Measurements from ENCODE around the gene KRT85.

KRT85 gene

DNA sequence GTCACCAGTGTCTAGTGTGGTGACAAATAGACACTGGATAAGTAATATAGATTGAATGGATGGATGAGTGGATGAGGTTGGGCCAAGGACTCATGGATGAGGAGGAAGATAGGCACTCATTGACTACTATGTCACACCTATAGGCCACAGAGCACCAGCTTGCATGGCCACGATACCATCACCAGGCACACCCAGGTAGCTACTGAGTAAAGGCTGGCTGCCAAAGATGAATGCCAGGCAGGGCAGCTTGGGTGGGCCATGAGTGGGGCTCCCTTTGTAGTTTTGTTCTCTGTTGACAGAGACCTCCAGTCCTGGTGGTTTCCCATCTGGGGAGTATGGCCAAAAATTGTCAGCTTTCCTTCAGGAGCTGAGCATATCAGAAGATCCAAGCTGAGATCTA, 34.9 kb downstream of the KRT85 start:
- no peaks in the 10 kb centered on the region for H3K27me3 ChIP-seq (ENCODE audit: low read length)
- no peak overlapping the region for H3K4me2 ChIP-seq (ENCODE audit: low read depth, low read length, poor library complexity, severe bottlenecking)
- H3K27ac ChIP-seq (ENCODE audit: low read depth, low read length) = no peak overlapping the region
- H3K4me3 ChIP-seq (ENCODE audit: insufficient read depth, low read length, poor library complexity, severe bottlenecking) = no peak overlapping the region
- TF ChIP-seq, protein P1, sequence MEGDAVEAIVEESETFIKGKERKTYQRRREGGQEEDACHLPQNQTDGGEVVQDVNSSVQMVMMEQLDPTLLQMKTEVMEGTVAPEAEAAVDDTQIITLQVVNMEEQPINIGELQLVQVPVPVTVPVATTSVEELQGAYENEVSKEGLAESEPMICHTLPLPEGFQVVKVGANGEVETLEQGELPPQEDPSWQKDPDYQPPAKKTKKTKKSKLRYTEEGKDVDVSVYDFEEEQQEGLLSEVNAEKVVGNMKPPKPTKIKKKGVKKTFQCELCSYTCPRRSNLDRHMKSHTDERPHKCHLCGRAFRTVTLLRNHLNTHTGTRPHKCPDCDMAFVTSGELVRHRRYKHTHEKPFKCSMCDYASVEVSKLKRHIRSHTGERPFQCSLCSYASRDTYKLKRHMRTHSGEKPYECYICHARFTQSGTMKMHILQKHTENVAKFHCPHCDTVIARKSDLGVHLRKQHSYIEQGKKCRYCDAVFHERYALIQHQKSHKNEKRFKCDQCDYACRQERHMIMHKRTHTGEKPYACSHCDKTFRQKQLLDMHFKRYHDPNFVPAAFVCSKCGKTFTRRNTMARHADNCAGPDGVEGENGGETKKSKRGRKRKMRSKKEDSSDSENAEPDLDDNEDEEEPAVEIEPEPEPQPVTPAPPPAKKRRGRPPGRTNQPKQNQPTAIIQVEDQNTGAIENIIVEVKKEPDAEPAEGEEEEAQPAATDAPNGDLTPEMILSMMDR (IDR thresholded peaks at IDR 0.05; ENCODE audit: insufficient read depth, low read length, poor library complexity, severe bottlenecking) = no peak
- TF ChIP-seq EZH2phosphoT487 (conservative IDR thresholded peaks at IDR 0.05; ENCODE audit: low read length) = no peak
- no peak overlapping the region for H2AFZ ChIP-seq (ENCODE audit: low read depth, low read length, severe bottlenecking)
- H3K9me3 ChIP-seq (ENCODE audit: insufficient read depth, low read length) = no peaks in the 10 kb centered on the region
- H3F3A ChIP-seq (ENCODE audit: insufficient read depth) = no peaks in the 10 kb centered on the region
- no peak overlapping the region for H3K9ac ChIP-seq (ENCODE audit: low read length)
- no peaks in the 10 kb centered on the region for H3K79me2 ChIP-seq (ENCODE audit: insufficient read depth, low read length)
- no peaks in the 10 kb centered on the region for H3K9me2 ChIP-seq (replicated peaks; ENCODE audit: insufficient read depth, low read length)
- H4K20me1 ChIP-seq (ENCODE audit: low read depth, low read length) = no peaks in the 10 kb centered on the region
- H3K36me3 ChIP-seq (ENCODE audit: low read length) = no peaks in the 10 kb centered on the region

DNA sequence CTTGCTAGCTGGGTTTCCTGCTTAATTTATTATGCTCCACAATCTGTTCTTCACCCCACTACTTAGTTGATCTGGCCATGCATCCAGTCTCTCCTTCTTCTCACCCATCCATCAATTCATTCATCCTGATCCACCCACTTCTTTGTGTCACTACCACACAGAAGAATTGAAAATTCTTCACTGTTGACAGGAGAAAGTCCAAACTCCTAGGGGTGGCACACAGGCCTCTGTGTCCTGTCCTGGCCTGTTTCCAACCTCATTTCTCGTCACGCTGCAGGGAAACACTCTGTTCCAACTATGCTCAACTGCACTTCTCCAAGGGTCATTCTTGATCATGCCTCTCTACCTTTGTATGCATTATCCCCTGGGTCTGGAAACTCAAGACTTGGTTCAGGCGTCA, 35.4 kb downstream of the KRT85 start:
- H2AFZ ChIP-seq (ENCODE audit: low read depth, low read length, severe bottlenecking) = no peak overlapping the region
- no peaks in the 10 kb centered on the region for H3K79me2 ChIP-seq (ENCODE audit: insufficient read depth, low read length)
- no peak overlapping the region for H3K9ac ChIP-seq (ENCODE audit: low read length)
- H3K27me3 ChIP-seq (ENCODE audit: low read length) = no peaks in the 10 kb centered on the region
- no peak overlapping the region for H3K4me3 ChIP-seq (ENCODE audit: insufficient read depth, low read length, poor library complexity, severe bottlenecking)
- no peak overlapping the region for H3K4me2 ChIP-seq (ENCODE audit: low read depth, low read length, poor library complexity, severe bottlenecking)
- no peak overlapping the region for H3K27ac ChIP-seq (ENCODE audit: low read depth, low read length)
- TF ChIP-seq EZH2phosphoT487 (conservative IDR thresholded peaks at IDR 0.05; ENCODE audit: low read length) = no peak
- TF ChIP-seq, protein P1 (IDR thresholded peaks at IDR 0.05; ENCODE audit: insufficient read depth, low read length, poor library complexity, severe bottlenecking) = no peak
- no peaks in the 10 kb centered on the region for H3K36me3 ChIP-seq (ENCODE audit: low read length)
- no peaks in the 10 kb centered on the region for H3K9me3 ChIP-seq (ENCODE audit: insufficient read depth, low read length)
- no peaks in the 10 kb centered on the region for H3F3A ChIP-seq (ENCODE audit: insufficient read depth)
- no peaks in the 10 kb centered on the region for H4K20me1 ChIP-seq (ENCODE audit: low read depth, low read length)
- H3K9me2 ChIP-seq (replicated peaks; ENCODE audit: insufficient read depth, low read length) = no peaks in the 10 kb centered on the region

DNA sequence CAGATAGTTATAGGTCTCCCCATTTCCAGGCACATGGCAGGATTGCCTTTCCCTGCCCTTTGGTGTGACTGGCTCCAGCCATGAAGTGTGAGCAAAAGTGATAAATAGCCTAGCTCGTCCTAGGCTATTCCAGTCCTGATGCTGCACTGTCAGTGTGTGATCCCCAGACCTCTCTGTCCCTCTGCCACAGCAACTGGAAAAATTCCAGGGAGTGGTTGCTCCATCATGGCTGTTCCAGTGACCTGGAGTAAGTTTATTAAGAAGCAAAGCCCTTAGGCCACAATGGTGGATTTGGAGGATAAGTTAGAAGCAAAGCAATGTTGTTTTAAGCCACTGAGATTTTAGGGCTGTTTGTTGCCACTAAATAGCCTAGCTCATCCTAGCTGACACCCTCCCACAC, 36.2 kb downstream of the KRT85 start:
- H4K20me1 ChIP-seq (ENCODE audit: low read depth, low read length) = no peaks in the 10 kb centered on the region
- H3K27me3 ChIP-seq (ENCODE audit: low read length) = no peaks in the 10 kb centered on the region
- H2AFZ ChIP-seq (ENCODE audit: low read depth, low read length, severe bottlenecking) = no peak overlapping the region
- H3K9me3 ChIP-seq (ENCODE audit: insufficient read depth, low read length) = no peaks in the 10 kb centered on the region
- no peaks in the 10 kb centered on the region for H3K36me3 ChIP-seq (ENCODE audit: low read length)
- H3F3A ChIP-seq (ENCODE audit: insufficient read depth) = no peaks in the 10 kb centered on the region
- no peaks in the 10 kb centered on the region for H3K79me2 ChIP-seq (ENCODE audit: insufficient read depth, low read length)
- no peak overlapping the region for H3K9ac ChIP-seq (ENCODE audit: low read length)
- no peak overlapping the region for H3K4me3 ChIP-seq (ENCODE audit: insufficient read depth, low read length, poor library complexity, severe bottlenecking)
- H3K4me2 ChIP-seq (ENCODE audit: low read depth, low read length, poor library complexity, severe bottlenecking) = no peak overlapping the region
- no peaks in the 10 kb centered on the region for H3K9me2 ChIP-seq (replicated peaks; ENCODE audit: insufficient read depth, low read length)
- TF ChIP-seq EZH2phosphoT487 (conservative IDR thresholded peaks at IDR 0.05; ENCODE audit: low read length) = no peak
- TF ChIP-seq, protein P1 (IDR thresholded peaks at IDR 0.05; ENCODE audit: insufficient read depth, low read length, poor library complexity, severe bottlenecking) = no peak
- no peak overlapping the region for H3K27ac ChIP-seq (ENCODE audit: low read depth, low read length)
